ENCODE results near the gene PDE2A. TPM values are rescaled to one million over a fixed set of nuclear protein-coding genes. Genes with fewer than 3 reads are reported as not detected.

Gene PDE2A
- total and polyA plus RNA-seq, 2 of the 4 experiments (the other 2 are of a cell fraction): 0.02 TPM; not detected in 1

GRCh38 chr11:72658989-72659640, 15.1 kb downstream of the PDE2A start:
- H4K8ac ChIP-seq (ENCODE audit: low read depth in 2 of 2, low read length in 2 of 2): no peak overlapping the region

More at GRCh38 chr11:72658989-72659640, 15.1 kb downstream of the PDE2A start:
- Histone ChIP-seq H4K20me1 (ENCODE audit: insufficient read depth, low read length) (no peaks in the 10 kb centered on the region), H2BK120ac (ENCODE audit: low read depth, low read length) (no peak overlapping the region), H3K56ac (ENCODE audit: extremely low read depth, insufficient read depth, low read length) (no peak overlapping the region), H2BK20ac (ENCODE audit: low read depth, low read length) (no peak overlapping the region), H4K5ac (ENCODE audit: low read depth, low read length) (no peak overlapping the region), H2AK5ac (ENCODE audit: low read depth, low read length) (no peak overlapping the region), H2BK5ac (ENCODE audit: low read depth, low read length, poor library complexity, severe bottlenecking) (no peak overlapping the region), H3K27ac (ENCODE audit: insufficient read depth, low read length) (no peak overlapping the region), H3K9ac (ENCODE audit: low read depth, low read length) (no peak overlapping the region), H3K36me3 (ENCODE audit: control insufficient read depth, insufficient read depth, low read length) (no peaks in the 10 kb centered on the region), H3K23ac (ENCODE audit: low read depth, low read length) (no peak overlapping the region), H3K4me1 (ENCODE audit: control insufficient read depth, insufficient read depth, low read length) (no peaks in the 10 kb centered on the region), H2BK15ac (ENCODE audit: low read depth, low read length) (no peak overlapping the region), H3K79me1 (ENCODE audit: low read depth in 1 of 2, low read length in 2 of 2) (no peaks in the 10 kb centered on the region), H3K4me3 (ENCODE audit: insufficient read depth, low read depth, low read length) (no peak overlapping the region), H3K9me1 (ENCODE audit: insufficient read depth, low read length) (peaks cover 5% of the 10 kb centered on the region; the same call in 1 of the 2 replicates), H3K18ac (ENCODE audit: low read depth, low read length) (no peak overlapping the region), H3K9me3 (ENCODE audit: control insufficient read depth, insufficient read depth, low read length) (no peaks in the 10 kb centered on the region), H2AK9ac (replicated peaks; ENCODE audit: low read depth, low read length, poor library complexity) (no peak overlapping the region), H3K4ac (ENCODE audit: low read depth, low read length) (no peak overlapping the region), H3K4me2 (ENCODE audit: low read depth, low read length) (no peak overlapping the region), H3K14ac (replicated peaks; ENCODE audit: low read depth, low read length) (no peak overlapping the region), H3K27me3 (ENCODE audit: control insufficient read depth, insufficient read depth, low read length) (peaks cover 85% of the 10 kb centered on the region), H2AFZ (replicated peaks; ENCODE audit: low read length, poor library complexity) (no peak overlapping the region), H4K91ac (ENCODE audit: insufficient read depth, low read depth, low read length) (no peak overlapping the region)
- in situ Hi-C loops (cut with MboI; ENCODE audit: low sequenced_read_pairs) (no loop called here), intact Hi-C loops (cut with micrococcal nuclease) (no loop called here), dilution Hi-C loops (cut with HindIII; ENCODE audit: low sequenced_read_pairs, unreplicated experiment) (no loop called here)
- ATAC-seq (ENCODE audit: low read depth) (no peak), DNase-seq (no peak)
- TF ChIP-seq FOS (IDR thresholded peaks at IDR 0.05; ENCODE audit: low read depth, low read length): no peak
- no peak for TF ChIP-seq RAD21 (IDR thresholded peaks at IDR 0.05; ENCODE audit: low read length)
- ChIA-PET CTCF (no interaction called here), POLR2A (ENCODE audit: unreplicated experiment) (no interaction called here)
- BruUV-seq (replicated peaks): no TSS peak
- 86% methylated on average over 1 of the region's 9 CpGs; no CpG with 5 or more reads in 1 of the 2 experiments for WGBS, 2 experiments (ENCODE audit: extremely low coverage in 2 of 2, insufficient read length in 1 of 2)

Measured in IMR-90 (cell line).